ENCODE results near the gene MED16.
"Not testable (repeated sequence)": the region's sequence is repeated elsewhere in the genome, so short reads cannot be mapped to it uniquely, and the experiment has no call there.

Gene MED16

DNA sequence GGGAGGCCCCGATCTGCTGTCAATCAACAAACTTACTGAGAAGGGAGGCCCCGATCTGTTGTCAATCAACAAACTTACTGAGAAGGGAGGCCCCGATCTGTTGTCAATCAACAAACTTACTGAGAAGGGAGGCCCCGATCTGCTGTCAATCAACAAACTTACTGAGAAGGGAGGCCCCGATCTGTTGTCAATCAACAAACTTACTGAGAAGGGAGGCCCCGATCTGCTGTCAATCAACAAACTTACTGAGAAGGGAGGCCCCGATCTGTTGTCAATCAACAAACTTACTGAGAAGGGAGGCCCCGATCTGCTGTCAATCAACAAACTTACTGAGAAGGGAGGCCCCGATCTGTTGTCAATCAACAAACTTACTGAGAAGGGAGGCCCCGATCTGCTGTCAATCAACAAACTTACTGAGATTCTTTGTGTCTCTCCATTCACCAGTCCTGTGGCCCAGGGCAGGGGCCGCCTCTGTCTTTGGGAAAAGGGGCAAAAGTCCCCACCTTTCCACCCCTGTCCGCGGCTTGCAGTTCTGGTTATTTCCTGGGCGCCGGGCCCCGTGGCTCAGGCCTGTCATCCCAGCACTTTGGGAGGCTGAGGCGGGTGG lies 39.3 kb downstream of the MED16 start:
- DNase-seq (ENCODE audit: low spot score): not testable (repeated sequence)

DNA sequence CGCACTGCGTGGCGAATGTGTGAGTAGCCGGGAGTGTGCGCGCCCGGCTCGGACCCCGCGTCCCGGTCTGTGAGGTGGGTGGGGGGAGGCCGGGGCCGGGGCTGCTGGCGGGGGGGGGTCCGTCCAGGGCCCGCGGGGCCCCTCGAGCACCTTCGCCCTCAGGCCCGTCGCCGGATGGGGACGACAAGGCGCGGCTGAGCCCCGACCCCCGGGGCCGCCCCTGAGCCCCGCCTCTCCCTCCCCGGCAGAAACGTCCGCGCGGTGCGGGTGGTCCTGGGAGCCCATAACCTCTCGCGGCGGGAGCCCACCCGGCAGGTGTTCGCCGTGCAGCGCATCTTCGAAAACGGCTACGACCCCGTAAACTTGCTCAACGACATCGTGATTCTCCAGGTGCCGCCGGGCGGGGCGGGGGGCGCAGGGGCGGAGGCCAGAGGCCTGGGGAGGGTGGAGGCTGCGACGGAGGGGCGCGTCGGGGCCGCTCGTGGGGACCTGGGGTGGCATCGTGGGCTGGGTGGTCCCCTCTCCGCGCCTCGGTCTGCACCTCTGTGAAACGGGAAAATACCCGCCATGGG lies 39.9 kb downstream of the MED16 start:
- no peak for DNase-seq (ENCODE audit: low spot score)

DNA sequence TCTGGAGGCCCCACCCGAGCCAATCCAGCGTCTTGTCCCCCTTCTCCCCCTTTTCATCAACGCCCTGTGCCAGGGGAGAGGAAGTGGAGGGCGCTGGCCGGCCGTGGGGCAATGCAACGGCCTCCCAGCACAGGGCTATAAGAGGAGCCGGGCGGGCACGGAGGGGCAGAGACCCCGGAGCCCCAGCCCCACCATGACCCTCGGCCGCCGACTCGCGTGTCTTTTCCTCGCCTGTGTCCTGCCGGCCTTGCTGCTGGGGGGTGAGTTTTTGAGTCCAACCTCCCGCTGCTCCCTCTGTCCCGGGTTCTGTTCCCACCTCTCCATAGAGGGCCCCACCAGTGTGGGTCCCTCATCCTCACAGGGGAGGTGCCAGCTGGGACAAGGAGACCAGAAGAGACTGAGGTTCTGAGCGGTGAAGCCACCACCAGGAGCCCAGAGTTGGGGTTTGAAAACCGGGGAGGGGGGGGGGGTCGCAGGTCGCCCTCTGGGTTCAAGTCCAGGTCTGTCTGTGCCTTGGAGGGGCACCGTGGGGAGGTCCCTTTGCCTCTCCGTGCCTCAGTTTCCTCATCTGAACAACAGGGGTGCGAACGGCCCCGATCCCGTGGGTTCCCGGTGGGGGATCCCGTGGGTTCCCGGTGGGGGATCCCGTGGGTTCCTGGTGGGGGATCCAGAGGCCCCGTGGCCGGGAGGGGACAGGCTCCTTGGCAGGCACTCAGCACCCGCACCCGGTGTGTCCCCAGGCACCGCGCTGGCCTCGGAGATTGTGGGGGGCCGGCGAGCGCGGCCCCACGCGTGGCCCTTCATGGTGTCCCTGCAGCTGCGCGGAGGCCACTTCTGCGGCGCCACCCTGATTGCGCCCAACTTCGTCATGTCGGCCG lies 40.6 kb downstream of the MED16 start, which contains the start of gene ELANE:
TSS of gene ELANE (plus strand) at position 168 of the 878 bp plus-strand sequence. CDS start at position 194, 26 bp downstream.
- no peak for DNase-seq (ENCODE audit: low spot score)

DNA sequence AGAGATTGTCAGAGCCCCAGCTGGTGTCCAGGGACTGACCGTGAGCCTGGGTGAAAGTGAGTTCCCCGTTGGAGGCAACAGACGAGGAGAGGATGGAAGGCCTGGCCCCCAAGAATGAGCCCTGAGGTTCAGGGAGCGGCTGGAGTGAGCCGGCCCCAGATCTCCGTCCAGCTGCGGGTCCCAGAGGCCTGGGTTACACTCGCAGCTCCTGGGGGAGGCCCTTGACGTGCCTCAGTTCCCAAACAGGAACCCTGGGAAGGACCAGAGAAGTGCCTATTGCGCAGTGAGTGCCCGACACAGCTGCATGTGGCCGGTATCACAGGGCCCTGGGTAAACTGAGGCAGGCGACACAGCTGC lies 42.0 kb downstream of the MED16 start:
- DNase-seq (ENCODE audit: low spot score): no peak

DNA sequence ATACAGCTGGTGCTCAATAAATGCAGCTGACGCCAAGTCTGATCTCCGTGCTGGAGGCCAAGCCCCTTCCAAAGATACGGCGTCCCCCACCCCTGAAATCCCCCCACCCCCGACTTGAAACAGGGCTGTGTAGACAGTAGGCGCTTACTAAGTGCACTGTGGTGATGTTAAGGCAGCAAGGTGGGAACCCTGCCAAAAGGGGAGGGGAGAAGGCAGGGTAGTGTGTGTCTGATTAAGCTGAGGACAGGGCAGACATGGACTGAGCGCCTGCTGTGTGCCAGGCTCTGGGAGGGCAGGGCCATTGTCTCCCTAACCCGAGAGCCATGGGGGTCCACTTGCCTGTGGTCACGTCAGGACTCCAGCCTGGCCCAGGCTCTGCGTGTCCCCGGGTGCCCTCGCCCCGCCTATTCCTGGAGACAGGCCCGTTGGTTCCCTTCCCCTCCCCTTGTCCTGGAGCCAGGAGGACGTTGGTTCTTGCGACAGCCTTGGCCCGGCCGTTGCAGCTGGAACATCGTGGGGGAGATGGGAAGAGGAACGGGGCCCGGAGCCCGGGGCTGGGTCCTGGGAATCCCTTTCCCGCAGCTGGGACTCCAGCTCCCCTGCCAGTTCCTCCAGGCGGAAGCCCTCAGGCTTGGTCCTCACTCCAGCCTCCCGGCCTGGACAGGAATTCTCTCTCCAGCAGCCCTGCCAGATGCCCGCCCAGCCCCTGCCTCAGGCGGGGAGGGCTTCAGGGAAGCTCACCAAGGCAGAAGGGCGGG lies 42.6 kb downstream of the MED16 start:
- DNase-seq (ENCODE audit: low spot score): no peak

DNA sequence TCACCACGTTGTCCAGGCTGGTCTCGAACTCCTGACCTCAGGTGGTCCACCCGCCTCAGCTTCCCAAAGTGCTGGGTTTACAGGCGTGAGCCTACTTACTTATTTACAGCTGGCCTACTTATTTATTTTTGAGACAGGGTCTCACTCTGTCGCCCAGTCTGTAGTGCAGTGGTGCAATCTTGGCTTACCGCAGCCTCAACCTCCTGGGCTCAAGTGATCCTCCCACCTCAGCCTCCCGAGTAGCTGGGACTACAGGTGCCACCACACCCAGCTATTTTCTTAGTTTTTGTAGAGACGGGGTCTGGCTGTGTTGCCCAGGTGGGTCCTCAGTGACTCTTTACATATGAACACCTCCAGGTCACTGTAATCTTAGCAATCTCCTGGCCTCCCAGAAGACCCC lies 43.8 kb downstream of the MED16 start:
- not testable (repeated sequence) for DNase-seq (ENCODE audit: low spot score)

DNA sequence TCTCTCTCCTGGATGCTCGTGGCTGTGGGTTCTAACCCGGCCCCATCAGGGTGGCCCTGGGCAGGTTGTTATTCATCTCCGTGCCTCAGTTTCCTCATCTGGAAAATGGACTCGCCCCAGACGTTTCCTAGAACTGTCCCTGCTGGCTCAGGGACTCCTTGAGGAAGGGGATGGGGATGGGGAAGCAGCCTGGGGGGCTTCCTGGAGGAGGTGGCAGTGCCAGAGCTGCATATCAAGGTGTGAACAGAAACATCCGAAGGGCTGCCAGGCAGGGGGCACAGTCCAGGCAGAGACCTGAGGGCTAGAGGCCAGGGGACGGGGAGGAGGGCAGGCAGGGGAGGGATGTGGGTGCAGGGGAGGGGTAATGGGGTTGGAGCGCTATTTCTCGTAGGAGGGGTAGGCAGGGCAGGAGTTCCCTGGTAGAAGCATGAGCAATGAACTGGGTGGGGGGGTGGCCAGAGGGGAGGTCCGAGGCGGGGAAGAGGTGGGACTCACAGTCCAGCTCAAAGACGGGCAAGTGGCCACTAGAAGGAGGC lies 44.5 kb downstream of the MED16 start:
- no peak for DNase-seq (ENCODE audit: low spot score)

DNA sequence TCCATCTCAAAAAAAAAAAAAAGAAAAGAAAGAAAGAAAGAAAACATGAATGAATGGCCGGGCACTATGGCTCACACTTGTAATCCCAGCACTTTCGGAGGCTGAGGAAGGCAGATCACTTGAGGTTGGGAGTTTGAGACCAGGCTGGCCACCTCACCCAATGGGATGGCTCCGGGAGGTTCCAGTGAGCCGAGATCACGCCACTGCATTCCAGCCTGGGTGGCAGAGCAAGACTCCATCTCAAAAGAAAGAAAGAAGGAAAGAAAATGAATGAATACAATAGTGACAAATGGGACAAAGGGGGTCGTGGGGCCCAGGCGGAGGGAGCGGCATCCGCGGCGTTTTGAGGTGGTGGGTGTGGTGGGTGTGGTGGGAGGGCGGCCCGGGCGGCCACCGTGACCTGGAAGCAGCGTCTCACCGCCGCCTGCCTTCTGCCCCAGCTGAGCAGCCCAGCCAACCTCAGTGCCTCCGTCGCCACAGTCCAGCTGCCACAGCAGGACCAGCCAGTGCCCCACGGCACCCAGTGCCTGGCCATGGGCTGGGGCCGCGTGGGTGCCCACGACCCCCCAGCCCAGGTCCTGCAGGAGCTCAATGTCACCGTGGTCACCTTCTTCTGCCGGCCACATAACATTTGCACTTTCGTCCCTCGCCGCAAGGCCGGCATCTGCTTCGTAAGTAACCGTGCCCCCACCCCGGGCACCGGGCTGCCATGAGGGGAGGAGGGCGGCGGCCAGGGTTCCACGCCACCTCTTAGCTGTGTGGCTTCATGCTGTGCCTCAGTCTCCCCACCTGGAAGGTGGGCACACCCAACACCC lies 47.1 kb downstream of the MED16 start:
- no peak for DNase-seq (ENCODE audit: low spot score)

DNA sequence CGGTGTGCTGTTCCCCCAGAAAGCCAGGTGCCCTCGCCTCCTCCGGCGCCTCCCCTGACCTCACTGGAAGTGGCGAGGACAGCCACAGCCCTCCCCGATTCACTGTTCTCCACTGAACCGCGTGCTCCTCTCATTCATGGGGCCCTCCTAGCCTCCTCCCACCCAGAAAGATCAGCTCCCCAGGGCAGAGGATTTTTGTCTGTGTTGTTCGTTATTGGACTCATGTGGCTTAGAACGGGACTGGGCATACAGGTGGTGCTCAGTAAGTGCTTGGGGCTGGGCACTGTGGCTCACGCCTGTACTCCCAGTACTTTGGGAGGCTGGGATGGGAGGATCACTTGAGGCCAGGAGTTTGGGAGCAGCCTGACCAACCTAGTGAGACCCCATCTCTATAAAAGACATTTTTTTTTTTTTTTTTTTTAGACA lies 48.4 kb downstream of the MED16 start:
- no peak for DNase-seq (ENCODE audit: low spot score)

DNA sequence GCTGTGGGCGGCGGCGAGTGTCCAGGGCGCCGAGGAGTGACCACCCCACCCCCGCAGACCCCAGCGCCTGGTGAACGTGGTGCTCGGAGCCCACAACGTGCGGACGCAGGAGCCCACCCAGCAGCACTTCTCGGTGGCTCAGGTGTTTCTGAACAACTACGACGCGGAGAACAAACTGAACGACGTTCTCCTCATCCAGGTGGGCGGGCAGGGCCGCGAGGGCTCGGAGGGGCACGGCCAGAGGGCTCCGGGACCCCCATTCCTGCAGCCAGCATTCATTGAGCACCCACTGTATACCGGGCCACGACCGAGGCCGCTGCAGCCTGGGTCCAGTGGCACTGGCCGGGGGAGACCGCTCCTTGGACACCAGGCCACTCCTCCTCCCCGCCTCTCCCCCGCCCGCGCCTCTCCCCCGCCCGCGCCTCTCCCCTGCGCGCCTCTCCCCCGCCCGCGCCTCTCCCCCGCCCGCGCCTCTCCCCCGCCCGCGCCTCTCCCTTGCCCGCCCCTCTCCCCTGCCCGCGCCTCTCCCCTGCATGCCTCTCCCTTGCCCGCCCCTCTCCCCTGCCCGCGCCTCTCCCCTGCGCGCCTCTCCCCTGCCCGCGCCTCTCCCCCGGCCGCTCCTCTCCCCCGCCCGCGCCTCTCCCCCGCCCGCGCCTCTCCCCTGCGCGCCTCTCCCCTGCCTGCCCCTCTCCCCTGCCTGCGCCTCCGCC lies 49.0 kb downstream of the MED16 start:
- DNase-seq (ENCODE audit: low spot score): no peak

DNA sequence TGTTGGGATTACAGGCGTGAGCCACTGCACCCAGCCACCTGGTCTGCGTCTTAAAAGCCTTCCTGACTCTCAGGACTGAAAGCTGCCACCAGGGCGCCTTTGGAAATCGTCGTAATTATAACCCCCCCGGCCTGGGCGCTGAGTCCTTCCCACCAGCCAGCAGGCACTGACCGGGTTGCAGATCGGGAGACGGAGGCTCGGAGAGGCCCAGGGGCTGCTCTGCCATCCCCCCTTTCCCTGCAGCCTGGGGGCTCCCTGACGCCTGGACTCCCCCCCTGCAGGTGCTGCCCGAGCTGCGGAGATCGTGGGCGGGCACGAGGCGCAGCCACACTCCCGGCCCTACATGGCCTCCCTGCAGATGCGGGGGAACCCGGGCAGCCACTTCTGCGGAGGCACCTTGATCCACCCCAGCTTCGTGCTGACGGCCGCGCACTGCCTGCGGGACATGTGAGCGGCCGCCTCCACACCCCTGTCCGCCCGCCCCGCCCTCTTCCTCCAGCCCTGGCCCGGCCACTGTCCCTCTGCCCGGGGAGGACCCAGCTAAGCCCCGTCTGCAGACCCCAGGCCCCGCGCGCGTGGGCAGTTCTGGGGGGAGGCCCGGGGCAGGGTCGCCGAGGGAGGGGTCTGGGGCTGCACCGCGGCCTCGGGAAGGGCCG lies 49.7 kb downstream of the MED16 start:
- DNase-seq (ENCODE audit: low spot score): no peak

DNA sequence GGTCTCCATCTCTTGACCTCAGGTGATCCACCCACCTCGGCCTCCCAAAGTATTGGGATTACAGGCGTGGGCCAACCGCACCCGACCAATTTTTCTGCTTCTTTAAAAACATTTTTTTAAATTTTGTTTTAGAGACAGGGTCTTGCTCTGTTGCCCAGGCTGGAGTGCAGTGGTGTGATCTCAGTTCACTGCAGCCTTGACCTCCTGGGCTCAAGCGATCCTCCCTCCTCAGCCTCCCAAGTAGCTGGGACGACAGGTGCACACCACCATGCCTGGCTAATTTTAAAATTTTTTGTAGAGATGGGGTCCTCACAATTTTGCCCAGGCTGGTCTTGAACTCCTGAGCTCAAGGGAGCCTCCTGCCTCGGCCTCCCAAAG lies 50.2 kb downstream of the MED16 start:
- DNase-seq (ENCODE audit: low spot score): not testable (repeated sequence)

DNA sequence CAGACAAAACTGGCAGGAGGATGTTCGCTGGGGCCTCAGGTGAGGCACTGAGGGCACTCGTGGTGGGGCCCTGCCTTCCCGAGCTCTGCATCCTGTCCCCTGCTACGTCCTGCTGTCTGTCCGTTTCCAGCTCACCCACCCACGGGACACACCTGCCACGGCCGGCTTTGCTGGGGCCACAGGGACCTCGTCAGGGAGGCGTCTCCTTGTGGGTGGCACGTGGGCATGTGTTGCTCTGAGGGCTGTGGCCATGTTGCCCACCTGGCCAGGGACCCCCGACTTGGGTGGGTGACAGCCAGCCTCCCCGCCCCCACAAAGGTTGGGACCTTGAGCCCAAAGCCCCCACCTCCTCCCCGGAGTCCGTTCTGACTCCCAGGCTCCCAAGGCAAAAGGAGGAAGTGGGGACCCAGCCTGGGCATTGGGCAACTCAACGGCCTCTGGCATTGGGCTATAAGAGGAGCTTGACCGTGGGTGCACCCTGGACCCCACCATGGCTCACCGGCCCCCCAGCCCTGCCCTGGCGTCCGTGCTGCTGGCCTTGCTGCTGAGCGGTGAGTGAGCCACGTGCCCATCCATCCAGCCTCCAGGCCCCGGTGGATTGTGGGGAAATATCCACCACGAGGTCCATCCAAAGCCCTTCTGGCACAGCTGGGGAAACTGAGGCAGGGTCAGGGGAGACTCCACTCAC lies 52.3 kb downstream of the MED16 start, which contains the start of gene PRTN3:
TSS of gene PRTN3 (plus strand) at position 481 of the 688 bp plus-strand sequence. CDS start at position 491, 10 bp downstream.
- DNase-seq (ENCODE audit: low spot score): no peak

DNA sequence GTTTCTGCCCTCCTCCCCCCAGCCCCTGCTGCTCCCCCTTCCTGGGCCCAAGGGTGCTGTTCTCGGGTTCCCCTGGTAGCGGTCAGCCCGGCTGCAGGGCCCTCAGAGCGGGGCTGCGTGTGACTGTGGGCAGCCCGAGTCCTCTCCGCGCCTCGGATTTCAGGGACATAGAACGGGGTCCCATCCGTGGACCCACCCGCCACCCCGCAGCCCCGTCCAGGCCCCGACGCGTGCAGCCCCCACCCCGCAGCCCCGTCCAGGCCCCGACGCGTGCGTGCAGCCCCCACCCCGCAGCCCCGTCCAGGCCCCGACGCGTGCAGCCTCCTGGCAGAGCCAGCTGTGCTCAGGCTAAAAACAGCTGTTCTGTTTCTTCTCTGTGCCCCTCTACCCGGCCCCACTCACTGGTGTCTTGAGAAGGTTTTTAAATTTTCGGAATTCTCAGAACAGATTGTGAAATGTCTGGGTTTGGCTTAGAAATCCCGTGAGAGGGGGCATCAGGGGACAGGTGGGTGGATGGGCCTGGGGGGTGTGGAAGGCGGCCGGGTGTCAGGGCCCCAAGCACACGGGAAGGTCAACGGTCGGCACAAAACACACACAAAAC lies 57.7 kb downstream of the MED16 start:
- DNase-seq (ENCODE audit: low spot score): no peak

DNA sequence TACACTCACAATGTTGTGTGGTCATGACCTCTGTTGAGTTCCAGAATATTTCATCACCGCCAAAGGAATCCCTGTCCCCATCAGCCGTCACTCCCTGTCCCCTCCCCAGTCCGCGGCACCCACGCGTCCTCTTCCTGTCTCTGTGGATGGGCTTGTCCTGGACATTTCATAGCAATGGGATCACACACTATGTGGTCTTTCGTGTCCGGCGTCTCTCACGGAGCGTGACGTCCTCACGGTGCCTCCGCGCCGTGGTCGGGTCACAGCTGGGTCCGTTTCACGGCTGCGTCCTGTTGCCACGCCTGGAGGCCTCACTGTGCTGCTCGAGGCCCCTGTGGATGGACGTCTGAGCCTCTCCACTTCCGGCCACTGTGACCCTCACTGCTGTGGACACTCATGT lies 58.8 kb downstream of the MED16 start:
- DNase-seq (ENCODE audit: low spot score): no peak

DNA sequence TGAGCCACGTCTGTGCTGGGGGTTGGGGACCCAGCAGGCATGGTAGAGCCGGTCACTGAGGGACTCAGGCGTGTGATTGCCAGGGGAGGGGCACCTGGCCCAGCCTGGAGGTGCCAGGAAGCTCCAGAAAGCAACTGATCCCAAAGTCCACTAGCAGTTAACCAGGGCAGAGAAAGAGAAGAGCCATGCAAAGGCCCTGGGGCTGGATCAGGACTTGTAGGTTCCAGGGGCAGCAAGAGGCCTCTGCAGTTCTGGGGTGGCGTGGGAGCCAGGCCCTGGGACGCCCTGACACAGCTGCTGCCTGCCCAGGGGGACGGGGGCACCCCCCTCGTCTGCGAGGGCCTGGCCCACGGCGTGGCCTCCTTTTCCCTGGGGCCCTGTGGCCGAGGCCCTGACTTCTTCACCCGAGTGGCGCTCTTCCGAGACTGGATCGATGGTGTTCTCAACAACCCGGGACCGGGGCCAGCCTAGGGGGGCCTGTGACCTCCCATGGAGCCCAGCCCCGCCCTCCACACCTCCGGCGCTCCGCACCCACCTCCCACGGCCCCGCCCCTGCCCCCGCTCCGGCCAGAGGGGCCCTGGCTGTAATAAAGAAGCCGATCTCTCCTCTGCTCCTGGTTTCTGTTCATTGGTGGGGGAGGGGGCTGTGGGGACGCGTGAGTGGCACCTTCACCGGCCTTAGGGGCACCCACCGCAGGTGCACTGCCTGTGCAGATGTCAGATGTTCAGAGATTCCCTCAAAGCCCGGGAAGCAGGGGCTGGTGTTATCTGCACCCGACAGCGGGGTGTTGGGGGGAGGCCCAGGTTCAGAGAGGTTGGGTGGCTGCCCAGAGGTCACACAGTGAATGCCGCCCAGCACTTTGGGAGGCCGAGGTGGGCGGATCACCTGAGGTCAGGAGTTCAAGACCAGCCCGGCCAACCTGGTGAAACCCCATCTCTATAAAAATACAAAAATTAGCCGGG lies 61.3 kb downstream of the MED16 start:
- no peak for DNase-seq (ENCODE audit: low spot score)

DNA sequence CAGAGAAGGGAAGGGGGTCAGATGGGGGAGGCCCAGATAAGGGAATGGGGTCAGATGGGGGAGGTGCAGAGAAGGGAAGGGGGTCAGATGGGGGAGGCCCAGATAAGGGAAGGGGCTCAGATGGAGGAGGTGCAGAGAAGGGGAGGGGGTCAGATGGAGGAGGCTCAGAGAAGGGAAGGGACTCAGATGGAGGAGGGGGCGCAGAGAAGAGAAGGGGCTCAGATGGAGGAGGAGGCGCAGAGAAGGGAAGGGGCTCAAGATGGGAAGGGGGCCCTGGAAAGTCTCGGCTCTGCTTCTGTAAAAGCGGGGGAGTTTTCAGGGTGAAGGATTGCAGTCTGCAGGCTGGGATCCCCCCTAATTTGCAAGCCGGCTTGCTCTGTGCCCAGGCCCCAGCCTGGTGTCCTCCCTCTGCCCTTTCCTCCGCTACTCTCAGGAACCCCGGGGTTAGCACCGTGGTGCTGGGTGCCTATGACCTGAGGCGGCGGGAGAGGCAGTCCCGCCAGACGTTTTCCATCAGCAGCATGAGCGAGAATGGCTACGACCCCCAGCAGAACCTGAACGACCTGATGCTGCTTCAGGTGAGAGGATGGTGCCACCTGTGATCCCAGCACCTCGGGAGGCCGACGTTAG lies 63.7 kb downstream of the MED16 start:
- no peak for DNase-seq (ENCODE audit: low spot score)
